Muscle of back (tissue), 13 donors: ENCODE measurements around the gene NANOGP8. TPM values are rescaled to one million over a fixed set of nuclear protein-coding genes. Genes with fewer than 3 reads are reported as not detected.
"Not testable (repeated sequence)": the region's sequence is repeated elsewhere in the genome, so short reads cannot be mapped to it uniquely, and the experiment has no call there.

ENCODE experiments used
- DNase-seq, 3 donors: peaks; one replicate each; pipeline versions ENCODE4 v3.0.0 to v3.0.0-alpha.2; 2013
- long read RNA-seq, 9 donors: transcript quantifications; one replicate each; lab custom pipeline, GENCODE V29; 2026
- polyA plus RNA-seq, 10 donors: library from polyadenylated mRNA; unstranded; fragments of 120-200 nt; gene quantifications; one replicate each; pipeline ENCODE4 v1.2.1, GENCODE V29; 2013; ENCODE audit not compliant: insufficient read length in 10 of 10

Gene NANOGP8
- under 1 TPM in 3 of 10 donors, not detected in 7; 0.19 to 0.39 (median 0.34) TPM for polyA plus RNA-seq
- long read RNA-seq, donor 1, result 0 reads
- long read RNA-seq, donor 2, result 0 reads
- long read RNA-seq, donor 3, result 0 reads
- long read RNA-seq, donor 4, result 0 reads
- long read RNA-seq, donor 5, result 0 reads
- long read RNA-seq, donor 6, result 0 reads
- long read RNA-seq, donor 7, result 0 reads
- long read RNA-seq, donor 8, result 0 reads
- long read RNA-seq, donor 9, result 0 reads

GRCh38 chr15:35085176-35085919 is at the start of gene NANOGP8:
TSS of gene NANOGP8 (minus strand) at chr15:35085295. CDS start at chr15:35085110, 185 bp downstream.
- not testable (repeated sequence) for DNase-seq

GRCh38 chr15:35134299-35134698 is 49.2 kb upstream of the NANOGP8 start:
- no peak for DNase-seq

GRCh38 chr15:35130245-35130644 is 45.1 kb upstream of the NANOGP8 start:
- no peak for DNase-seq

- no peak for DNase-seq
Measured at GRCh38 chr15:35129361-35129760, 44.3 kb upstream of the NANOGP8 start.

- no peak for DNase-seq
Measured at GRCh38 chr15:35127717-35128116, 42.6 kb upstream of the NANOGP8 start.

- no peak for DNase-seq
Measured at GRCh38 chr15:35126236-35126635, 41.1 kb upstream of the NANOGP8 start.

GRCh38 chr15:35123743-35124142 is 38.6 kb upstream of the NANOGP8 start:
- DNase-seq, result no peak

GRCh38 chr15:35121611-35122359 is 36.7 kb upstream of the NANOGP8 start:
- no peak for DNase-seq

- no peak for DNase-seq
Measured at GRCh38 chr15:35120173-35120572, 35.1 kb upstream of the NANOGP8 start.

GRCh38 chr15:35118960-35119359 is 33.9 kb upstream of the NANOGP8 start:
- no peak for DNase-seq

GRCh38 chr15:35117543-35118265 is 32.6 kb upstream of the NANOGP8 start:
- no peak for DNase-seq

- DNase-seq, result no peak
Measured at GRCh38 chr15:35115155-35115725, 30.1 kb upstream of the NANOGP8 start.

- DNase-seq, result no peak
Measured at GRCh38 chr15:35112346-35112745, 27.3 kb upstream of the NANOGP8 start.

GRCh38 chr15:35111861-35112260 is 26.8 kb upstream of the NANOGP8 start:
- DNase-seq, result no peak

GRCh38 chr15:35108453-35108852 is 23.4 kb upstream of the NANOGP8 start:
- no peak for DNase-seq

GRCh38 chr15:35107561-35107960 is 22.5 kb upstream of the NANOGP8 start:
- DNase-seq, result no peak

GRCh38 chr15:35107122-35107521 is 22.0 kb upstream of the NANOGP8 start:
- no peak for DNase-seq

- DNase-seq, result no peak
Measured at GRCh38 chr15:35104526-35105147, 19.5 kb upstream of the NANOGP8 start.

- DNase-seq, result no peak
Measured at GRCh38 chr15:35102186-35102585, 17.1 kb upstream of the NANOGP8 start.

- no peak for DNase-seq
Measured at GRCh38 chr15:35101335-35101734, 16.2 kb upstream of the NANOGP8 start.

GRCh38 chr15:35098737-35099136 is 13.6 kb upstream of the NANOGP8 start:
- DNase-seq, result no peak
